Stimulated activated CD4-positive, alpha-beta T cell treated with anti-CD3 and anti-CD28 coated beads, Interleukin-1b, Interleukin-23, amount 100 ng/mL, for 24 hours (primary cell): ENCODE data around the gene KRTAP6-1.

Experiments
- DNase-seq, 4 experiments: peaks; one replicate each; pipeline ENCODE4 v3.0.0-alpha.2; 2020; ENCODE audit warnings: low read depth in 4 of 4, low spot score in 1 of 4

KRTAP6-1 gene

GRCh38 chr21:30579346-30579745 lies 34.4 kb downstream of the KRTAP6-1 start:
- no peak for DNase-seq

- no peak for DNase-seq
Observed at GRCh38 chr21:30577766-30578165, 36.0 kb downstream of the KRTAP6-1 start.

GRCh38 chr21:30567617-30568016 lies 46.1 kb downstream of the KRTAP6-1 start:
- DNase-seq = no peak

- no peak for DNase-seq
Observed at GRCh38 chr21:30563630-30564029, 50.1 kb downstream of the KRTAP6-1 start.
